ENCODE results near the gene PRDM11. TPM values are rescaled to one million over a fixed set of nuclear protein-coding genes. Genes with fewer than 3 reads are reported as not detected.

PRDM11 gene
- total RNA-seq, 1 experiment from 2014 or later: 8.3 TPM

DNA sequence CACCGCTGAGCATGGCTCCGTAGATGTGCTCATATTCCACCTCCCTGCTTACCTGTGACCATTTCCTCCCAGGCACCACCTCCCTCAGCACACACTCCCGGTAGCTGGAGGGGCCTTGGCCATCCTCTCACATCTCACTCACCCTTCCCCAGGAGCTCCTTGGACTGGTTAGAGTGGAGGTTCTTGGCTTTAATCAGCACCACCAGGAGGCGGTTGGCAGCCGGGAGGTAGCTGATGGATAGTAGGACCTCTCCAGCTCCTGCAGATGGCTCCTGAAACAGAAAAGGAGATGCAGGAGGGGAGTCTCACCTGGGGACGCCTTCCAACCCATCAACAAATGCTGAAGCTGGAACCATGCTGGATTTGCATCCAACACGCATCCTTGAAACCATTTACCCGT, 99.8 kb downstream of the PRDM11 start:
- H3K27me3 Mint-ChIP-seq (ENCODE audit: low read depth): no peaks in the 10 kb centered on the region
- H3K4me3 Mint-ChIP-seq: no peak overlapping the region
- no peak for ATAC-seq
- no peak for DNase-seq (ENCODE audit: low spot score)
- no peaks in the 10 kb centered on the region for H3K36me3 Mint-ChIP-seq
- ChIA-PET POLR2A (no interaction called here), CTCF (interaction anchor here (1.1 to 5.2 kb wide), 4 partner anchors 13 to 136 kb away, joined by 3 to 34 read pairs (median 4); no protein-coding TSS in a partner anchor)
- H3K9me3 Mint-ChIP-seq: peaks cover 3% of the 10 kb centered on the region
- H3K27ac Mint-ChIP-seq: no peak overlapping the region
- 0 out of 2 replicates have a peak, but pooled peaks cover 3% of the 10 kb centered on the region for H3K4me1 Mint-ChIP-seq
- TF ChIP-seq ESRRA (CRISPR knock-in tag; IDR thresholded peaks at IDR 0.05; ENCODE audit: borderline replicate concordance) (no peak), TEAD1 (CRISPR knock-in tag; IDR thresholded peaks at IDR 0.05) (no peak), ZNF138 (CRISPR knock-in tag; conservative IDR thresholded peaks at IDR 0.05) (no peak), ZBTB21 (CRISPR knock-in tag; IDR thresholded peaks at IDR 0.05; ENCODE audit: borderline replicate concordance) (no peak), SMAD4 (CRISPR knock-in tag; IDR thresholded peaks at IDR 0.05) (no peak), ATF1 (CRISPR knock-in tag; IDR thresholded peaks at IDR 0.05) (no peak), GRHL2 (CRISPR knock-in tag; IDR thresholded peaks at IDR 0.05; ENCODE audit: insufficient replicate concordance, severe bottlenecking) (no peak), NFYB (CRISPR knock-in tag; conservative IDR thresholded peaks at IDR 0.05; ENCODE audit: low read depth) (no peak), RORB (CRISPR knock-in tag; IDR thresholded peaks at IDR 0.05) (no peak), GABPB1 (CRISPR knock-in tag; IDR thresholded peaks at IDR 0.05) (no peak), ZNF232 (CRISPR knock-in tag; IDR thresholded peaks at IDR 0.05) (no peak), CREB1 (CRISPR knock-in tag; IDR thresholded peaks at IDR 0.05) (no peak)
- TF ChIP-seq, protein P1, sequence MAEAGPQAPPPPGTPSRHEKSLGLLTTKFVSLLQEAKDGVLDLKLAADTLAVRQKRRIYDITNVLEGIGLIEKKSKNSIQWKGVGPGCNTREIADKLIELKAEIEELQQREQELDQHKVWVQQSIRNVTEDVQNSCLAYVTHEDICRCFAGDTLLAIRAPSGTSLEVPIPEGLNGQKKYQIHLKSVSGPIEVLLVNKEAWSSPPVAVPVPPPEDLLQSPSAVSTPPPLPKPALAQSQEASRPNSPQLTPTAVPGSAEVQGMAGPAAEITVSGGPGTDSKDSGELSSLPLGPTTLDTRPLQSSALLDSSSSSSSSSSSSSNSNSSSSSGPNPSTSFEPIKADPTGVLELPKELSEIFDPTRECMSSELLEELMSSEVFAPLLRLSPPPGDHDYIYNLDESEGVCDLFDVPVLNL (CRISPR knock-in tag; IDR thresholded peaks at IDR 0.05; ENCODE audit: borderline replicate concordance, low read depth): no peak
- TF ChIP-seq, protein P2, sequence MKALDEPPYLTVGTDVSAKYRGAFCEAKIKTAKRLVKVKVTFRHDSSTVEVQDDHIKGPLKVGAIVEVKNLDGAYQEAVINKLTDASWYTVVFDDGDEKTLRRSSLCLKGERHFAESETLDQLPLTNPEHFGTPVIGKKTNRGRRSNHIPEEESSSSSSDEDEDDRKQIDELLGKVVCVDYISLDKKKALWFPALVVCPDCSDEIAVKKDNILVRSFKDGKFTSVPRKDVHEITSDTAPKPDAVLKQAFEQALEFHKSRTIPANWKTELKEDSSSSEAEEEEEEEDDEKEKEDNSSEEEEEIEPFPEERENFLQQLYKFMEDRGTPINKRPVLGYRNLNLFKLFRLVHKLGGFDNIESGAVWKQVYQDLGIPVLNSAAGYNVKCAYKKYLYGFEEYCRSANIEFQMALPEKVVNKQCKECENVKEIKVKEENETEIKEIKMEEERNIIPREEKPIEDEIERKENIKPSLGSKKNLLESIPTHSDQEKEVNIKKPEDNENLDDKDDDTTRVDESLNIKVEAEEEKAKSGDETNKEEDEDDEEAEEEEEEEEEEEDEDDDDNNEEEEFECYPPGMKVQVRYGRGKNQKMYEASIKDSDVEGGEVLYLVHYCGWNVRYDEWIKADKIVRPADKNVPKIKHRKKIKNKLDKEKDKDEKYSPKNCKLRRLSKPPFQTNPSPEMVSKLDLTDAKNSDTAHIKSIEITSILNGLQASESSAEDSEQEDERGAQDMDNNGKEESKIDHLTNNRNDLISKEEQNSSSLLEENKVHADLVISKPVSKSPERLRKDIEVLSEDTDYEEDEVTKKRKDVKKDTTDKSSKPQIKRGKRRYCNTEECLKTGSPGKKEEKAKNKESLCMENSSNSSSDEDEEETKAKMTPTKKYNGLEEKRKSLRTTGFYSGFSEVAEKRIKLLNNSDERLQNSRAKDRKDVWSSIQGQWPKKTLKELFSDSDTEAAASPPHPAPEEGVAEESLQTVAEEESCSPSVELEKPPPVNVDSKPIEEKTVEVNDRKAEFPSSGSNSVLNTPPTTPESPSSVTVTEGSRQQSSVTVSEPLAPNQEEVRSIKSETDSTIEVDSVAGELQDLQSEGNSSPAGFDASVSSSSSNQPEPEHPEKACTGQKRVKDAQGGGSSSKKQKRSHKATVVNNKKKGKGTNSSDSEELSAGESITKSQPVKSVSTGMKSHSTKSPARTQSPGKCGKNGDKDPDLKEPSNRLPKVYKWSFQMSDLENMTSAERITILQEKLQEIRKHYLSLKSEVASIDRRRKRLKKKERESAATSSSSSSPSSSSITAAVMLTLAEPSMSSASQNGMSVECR (CRISPR knock-in tag; IDR thresholded peaks at IDR 0.05; ENCODE audit: borderline replicate concordance): no peak
- TF ChIP-seq, protein P3, sequence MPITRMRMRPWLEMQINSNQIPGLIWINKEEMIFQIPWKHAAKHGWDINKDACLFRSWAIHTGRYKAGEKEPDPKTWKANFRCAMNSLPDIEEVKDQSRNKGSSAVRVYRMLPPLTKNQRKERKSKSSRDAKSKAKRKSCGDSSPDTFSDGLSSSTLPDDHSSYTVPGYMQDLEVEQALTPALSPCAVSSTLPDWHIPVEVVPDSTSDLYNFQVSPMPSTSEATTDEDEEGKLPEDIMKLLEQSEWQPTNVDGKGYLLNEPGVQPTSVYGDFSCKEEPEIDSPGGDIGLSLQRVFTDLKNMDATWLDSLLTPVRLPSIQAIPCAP (CRISPR knock-in tag; IDR thresholded peaks at IDR 0.05): no peak
- TF ChIP-seq, protein P4, sequence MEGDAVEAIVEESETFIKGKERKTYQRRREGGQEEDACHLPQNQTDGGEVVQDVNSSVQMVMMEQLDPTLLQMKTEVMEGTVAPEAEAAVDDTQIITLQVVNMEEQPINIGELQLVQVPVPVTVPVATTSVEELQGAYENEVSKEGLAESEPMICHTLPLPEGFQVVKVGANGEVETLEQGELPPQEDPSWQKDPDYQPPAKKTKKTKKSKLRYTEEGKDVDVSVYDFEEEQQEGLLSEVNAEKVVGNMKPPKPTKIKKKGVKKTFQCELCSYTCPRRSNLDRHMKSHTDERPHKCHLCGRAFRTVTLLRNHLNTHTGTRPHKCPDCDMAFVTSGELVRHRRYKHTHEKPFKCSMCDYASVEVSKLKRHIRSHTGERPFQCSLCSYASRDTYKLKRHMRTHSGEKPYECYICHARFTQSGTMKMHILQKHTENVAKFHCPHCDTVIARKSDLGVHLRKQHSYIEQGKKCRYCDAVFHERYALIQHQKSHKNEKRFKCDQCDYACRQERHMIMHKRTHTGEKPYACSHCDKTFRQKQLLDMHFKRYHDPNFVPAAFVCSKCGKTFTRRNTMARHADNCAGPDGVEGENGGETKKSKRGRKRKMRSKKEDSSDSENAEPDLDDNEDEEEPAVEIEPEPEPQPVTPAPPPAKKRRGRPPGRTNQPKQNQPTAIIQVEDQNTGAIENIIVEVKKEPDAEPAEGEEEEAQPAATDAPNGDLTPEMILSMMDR (IDR thresholded peaks at IDR 0.05): no peak
- TF ChIP-seq, protein P5, sequence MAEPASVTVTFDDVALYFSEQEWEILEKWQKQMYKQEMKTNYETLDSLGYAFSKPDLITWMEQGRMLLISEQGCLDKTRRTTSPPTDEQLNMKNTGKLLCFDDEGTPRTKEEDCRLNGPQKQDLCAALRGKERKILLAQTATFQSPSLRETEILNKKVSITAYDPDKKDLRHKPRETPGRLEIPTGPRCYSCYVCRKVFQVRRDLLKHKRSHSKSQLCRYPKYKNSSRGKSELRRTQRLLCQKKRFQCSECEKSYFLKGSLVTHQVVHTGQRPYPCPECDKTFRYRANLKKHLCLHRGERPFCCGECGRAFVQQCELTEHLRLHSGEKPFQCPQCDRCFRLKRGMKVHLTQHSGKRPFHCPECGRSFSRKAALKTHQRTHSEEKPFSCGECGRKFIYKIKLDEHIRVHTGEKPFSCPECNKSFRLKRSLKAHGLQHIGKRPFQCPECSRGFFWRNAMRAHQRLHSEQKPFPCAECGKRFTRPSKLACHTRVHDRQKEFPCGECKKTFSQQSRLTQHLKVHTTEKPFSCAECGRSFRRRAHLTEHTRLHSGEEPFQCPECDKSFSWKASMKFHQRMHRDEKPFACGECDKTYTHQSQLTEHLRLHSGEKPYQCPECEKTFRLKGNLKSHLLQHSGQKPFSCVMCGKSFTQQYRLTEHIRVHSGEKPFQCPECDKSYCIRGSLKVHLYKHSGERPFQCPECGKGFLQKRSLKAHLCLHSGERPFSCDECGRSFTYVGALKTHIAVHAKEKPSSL (CRISPR knock-in tag; conservative IDR thresholded peaks at IDR 0.05): no peak
- TF ChIP-seq, protein P6, sequence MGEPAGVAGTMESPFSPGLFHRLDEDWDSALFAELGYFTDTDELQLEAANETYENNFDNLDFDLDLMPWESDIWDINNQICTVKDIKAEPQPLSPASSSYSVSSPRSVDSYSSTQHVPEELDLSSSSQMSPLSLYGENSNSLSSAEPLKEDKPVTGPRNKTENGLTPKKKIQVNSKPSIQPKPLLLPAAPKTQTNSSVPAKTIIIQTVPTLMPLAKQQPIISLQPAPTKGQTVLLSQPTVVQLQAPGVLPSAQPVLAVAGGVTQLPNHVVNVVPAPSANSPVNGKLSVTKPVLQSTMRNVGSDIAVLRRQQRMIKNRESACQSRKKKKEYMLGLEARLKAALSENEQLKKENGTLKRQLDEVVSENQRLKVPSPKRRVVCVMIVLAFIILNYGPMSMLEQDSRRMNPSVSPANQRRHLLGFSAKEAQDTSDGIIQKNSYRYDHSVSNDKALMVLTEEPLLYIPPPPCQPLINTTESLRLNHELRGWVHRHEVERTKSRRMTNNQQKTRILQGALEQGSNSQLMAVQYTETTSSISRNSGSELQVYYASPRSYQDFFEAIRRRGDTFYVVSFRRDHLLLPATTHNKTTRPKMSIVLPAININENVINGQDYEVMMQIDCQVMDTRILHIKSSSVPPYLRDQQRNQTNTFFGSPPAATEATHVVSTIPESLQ (CRISPR knock-in tag; IDR thresholded peaks at IDR 0.05): no peak
- TF ChIP-seq, protein P7, sequence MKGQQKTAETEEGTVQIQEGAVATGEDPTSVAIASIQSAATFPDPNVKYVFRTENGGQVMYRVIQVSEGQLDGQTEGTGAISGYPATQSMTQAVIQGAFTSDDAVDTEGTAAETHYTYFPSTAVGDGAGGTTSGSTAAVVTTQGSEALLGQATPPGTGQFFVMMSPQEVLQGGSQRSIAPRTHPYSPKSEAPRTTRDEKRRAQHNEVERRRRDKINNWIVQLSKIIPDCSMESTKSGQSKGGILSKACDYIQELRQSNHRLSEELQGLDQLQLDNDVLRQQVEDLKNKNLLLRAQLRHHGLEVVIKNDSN (CRISPR knock-in tag; IDR thresholded peaks at IDR 0.05): no peak
